T-helper 2 cell treated with Interferon-gamma antibody and Interleukin-4, amounts not matched to agents 100 ng/mL and 5 ng/mL, for 36 hours (primary cell): ENCODE results near the gene MAZ. TPM values are rescaled to one million over a fixed set of nuclear protein-coding genes. Genes with fewer than 3 reads are reported as not detected.
"Not testable (repeated sequence)": the region's sequence is repeated elsewhere in the genome, so short reads cannot be mapped to it uniquely, and the experiment has no call there.

Experiments used
- intact Hi-C: fragments of 100-400 bp; cut with micrococcal nuclease; formaldehyde crosslinking; loops from one replicate; pipeline ENCODE4 v1.15.1; 2023
- total RNA-seq: library from RNA; stranded (reverse); gene quantifications from 2 replicates; pipeline ENCODE4 v1.2.3, GENCODE V29; 2022

The MAZ gene
- total RNA-seq: 462 and 468 TPM in 2 replicates

DNA sequence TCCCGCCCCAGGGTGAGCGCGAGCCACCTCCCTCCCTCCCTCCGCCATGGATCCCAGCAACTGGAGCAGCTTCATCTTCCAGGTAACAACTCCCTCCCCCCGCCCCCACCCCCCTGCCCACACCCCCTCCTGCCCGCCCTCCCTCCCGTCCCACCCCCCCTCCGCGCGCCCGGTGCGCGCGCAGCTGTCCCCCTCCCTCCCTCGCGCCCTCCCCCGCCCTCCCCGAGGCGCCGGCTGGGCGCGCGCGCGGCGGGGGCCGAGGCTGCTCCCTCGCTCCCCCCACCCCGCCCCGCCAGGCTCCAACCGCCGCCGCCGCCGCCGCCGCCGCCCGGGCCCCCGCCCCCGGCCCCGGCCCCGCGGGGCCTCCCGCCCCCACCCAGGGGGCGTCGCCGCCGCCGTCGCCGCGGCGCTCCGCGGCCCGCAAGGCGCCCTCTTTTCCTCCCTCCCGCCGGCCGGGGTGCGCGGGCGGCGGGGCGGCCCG is at the start of gene MAZ:
Gene MAZ (plus strand): TSS at position 431 of the 481 bp plus-strand sequence. CDS start 173 bp downstream, outside the sequence.
- intact Hi-C loops: loop anchor here (1.0 to 5.0 kb wide), 4 partner anchors 60 to 1266 kb away; partner anchors contain the start of genes SRCAP, ZNF646 and ZNF668

DNA sequence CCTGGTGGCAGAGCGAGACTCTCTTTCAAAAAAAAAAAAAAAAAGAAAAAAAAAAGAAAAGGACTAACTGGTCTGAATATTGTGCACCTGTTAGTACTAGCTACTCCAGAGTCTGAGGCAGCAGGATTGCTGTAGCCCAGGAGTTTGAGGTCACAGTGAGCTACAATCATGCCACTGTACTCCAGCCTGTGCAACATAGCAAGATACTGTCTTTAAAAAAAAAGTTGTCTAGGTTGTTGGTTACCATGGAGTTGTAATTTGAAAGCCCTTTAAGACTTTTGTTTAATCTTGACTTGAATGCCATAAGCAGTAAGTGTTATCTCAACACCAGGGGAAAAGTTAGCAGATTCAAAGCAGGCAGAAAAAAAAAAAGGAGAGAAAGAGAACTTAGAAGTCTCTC is 49.7 kb upstream of the MAZ start:
- intact Hi-C loops: no loop called here

DNA sequence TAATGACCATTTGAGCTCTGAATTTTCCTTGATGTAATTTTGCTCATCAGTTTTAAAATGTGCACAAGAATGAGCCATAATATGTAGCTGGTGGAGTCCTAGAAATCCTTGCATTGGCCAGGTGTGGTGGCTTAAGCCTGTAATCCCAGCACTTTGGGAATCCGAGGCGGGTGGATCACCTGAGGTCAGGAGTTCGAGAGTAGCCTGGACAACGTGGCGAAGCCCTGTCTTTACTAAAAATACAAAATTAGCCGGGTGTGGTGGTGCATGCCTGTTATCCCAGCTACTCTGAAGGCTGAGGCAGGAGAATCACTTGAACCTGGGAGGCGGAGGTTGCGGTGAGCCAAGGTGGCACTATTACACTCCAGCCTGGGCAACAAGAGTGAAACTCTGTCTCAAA is 49.2 kb upstream of the MAZ start:
- intact Hi-C loops: not testable (repeated sequence)

DNA sequence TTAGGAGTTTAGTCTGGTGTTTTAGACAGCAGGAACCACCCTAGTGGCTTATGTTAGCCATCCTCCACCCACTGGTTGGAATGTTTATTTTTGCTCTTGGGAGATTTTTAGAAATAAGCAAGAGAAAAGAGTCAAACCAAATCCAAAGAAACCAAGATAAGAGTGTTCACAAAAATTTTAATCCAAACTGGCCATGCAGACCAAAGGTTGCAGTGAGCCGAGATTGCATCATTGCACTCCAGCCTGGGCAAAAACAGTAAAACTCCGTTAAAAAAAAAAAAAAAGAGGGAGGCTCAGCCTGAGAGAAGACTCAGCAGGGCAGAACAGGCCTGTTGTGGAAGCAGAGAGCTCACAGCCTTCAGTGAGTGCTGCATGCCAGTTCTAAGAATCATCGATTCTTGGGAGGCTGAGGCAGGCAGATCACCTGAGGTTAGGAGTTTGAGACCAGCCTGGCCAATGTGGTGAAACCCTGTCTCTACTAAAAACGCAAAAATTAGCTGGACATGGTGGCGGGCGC is 48.3 kb upstream of the MAZ start:
- intact Hi-C loops: no loop called here

GRCh38 chr16:29760567-29761279 is 45.6 kb upstream of the MAZ start:
- intact Hi-C loops: no loop called here

GRCh38 chr16:29761280-29761651 is 45.1 kb upstream of the MAZ start:
- intact Hi-C loops: not testable (repeated sequence)

- intact Hi-C loops: no loop called here
These were observed 44.4 kb upstream of the MAZ start for GRCh38 chr16:29761882-29762281.

DNA sequence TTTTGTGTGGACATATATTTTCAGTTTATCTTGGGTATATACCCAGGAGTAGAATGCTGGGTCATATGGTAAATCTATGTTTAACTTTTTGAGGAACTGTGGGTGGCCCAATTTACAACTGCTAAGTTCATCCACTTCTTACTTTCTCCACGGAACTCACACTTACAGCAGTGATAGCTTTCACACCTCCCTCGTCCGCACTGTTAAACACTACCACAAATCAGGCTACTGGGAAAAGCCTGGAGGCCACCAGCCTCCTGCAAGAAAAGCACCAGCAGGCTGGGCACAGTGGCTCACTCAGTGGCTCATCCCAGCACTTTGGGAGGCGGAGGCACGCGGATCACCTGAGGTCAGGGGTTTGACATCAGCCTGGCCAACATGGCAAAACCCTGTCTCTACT is 43.0 kb upstream of the MAZ start:
- intact Hi-C loops: no loop called here

GRCh38 chr16:29765167-29766032 is 40.9 kb upstream of the MAZ start:
- intact Hi-C loops: no loop called here

DNA sequence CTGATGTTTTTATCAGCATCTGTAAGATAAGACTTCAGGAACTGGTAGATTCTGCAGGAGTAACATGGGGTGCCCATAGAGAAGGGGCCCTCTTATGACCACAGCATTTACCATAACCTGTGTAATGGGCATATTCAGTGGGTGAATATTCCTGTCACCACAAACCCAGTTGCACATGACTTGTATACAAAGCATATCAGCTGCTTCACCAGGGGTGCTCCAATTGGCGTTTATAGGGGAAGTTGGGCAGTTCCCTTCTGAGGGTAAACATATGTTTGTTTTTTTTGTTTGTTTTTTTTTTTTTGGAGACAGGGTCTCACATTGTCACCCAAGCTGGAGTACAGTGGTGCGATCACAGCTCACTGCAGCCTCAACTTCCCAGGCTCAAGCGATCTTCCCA is 39.8 kb upstream of the MAZ start:
- intact Hi-C loops: no loop called here

DNA sequence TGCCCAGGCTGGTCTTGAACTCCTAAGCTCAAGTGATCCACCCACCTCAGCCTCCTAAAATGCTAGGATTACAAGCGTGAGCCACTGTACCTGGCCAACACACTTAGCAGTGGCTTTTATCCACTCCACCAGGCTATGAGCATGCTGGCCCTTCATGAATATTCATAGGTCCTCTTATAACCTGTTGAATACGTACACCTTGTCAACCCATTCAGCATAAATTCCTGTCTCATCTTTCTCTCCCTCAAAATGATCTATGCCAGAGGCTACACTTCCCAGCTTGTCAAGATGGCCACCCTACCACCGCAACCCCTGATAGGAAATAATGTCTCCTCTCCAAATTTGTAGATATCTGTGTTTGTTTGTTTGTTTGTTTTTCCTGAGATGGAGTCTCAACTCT is 39.3 kb upstream of the MAZ start:
- intact Hi-C loops: no loop called here

- intact Hi-C loops: no loop called here
These were observed 36.8 kb upstream of the MAZ start for GRCh38 chr16:29769507-29769906.

GRCh38 chr16:29770250-29770929 is 35.9 kb upstream of the MAZ start:
- intact Hi-C loops: no loop called here

GRCh38 chr16:29772330-29772729 is 34.0 kb upstream of the MAZ start:
- intact Hi-C loops: not testable (repeated sequence)

DNA sequence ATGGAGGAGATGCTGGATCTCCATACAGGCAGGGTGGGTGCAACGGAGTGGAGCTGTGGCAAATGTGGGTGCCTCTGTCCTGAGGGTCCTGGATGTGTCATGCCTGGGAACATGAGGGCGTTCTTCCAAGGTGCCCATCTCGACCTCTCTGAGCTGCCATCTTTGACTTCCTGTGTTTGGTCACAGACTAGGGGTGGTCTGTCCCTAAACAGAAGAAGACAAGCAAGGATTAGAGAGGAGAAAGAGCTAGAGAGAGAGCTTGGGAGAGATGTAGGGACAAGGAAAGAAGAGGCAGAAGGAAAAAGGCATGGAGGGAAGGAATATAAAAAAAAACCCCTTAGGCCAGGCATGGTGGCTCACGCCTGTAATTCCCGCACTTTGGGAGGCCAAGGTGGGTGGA is 31.6 kb upstream of the MAZ start:
- intact Hi-C loops: no loop called here

DNA sequence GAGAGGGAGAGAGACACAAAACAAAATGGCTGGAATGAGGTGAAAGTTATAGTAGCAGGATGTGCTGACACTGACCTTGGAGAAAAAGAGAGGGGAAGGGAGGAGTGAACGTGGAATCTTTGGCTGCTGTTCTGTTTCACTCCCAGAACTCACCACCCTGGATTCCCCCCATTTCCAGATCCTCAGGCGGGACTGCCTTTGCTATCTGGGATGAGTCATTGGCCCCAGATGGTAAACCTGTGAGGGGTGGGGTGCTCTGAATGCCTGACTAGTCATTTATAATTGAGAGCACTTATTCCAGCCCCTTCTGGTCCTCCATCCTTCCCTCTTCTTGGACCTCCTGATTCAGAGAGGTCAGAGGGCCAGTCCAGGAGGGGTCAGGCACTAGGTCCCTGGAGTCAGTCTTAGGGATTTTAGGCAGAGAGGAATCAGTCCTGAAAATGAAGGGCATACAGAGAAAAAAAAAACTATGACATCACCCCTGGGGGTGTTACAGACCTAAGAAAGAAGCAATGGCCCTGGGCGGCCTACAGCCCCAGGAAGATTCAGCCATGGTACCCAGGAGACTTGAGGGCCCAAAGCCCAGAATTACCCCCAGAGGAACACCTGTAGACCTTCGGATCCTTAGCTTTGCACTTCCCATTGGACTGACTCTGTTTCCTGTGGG is 30.5 kb upstream of the MAZ start:
- intact Hi-C loops: no loop called here

GRCh38 chr16:29777576-29778350 is 28.6 kb upstream of the MAZ start, which contains the start of gene ZG16:
Gene ZG16, plus strand, starts transcription at chr16:29778256. Its CDS starts 1,011 bp downstream, at chr16:29779267.
- intact Hi-C loops: no loop called here

- intact Hi-C loops: no loop called here
These were observed 26.9 kb upstream of the MAZ start for GRCh38 chr16:29779474-29779873.

GRCh38 chr16:29783094-29783953 is 23.0 kb upstream of the MAZ start:
- intact Hi-C loops: not testable (repeated sequence)
